Measurements from ENCODE around the gene INAVA.

The INAVA gene

GRCh38 chr1:200875416-200875815, 19.3 kb upstream of the INAVA start:
- no peak for DNase-seq (ENCODE audit: low spot score)

GRCh38 chr1:200877010-200877409, 17.7 kb upstream of the INAVA start:
- DNase-seq (ENCODE audit: low spot score): no peak

- DNase-seq (ENCODE audit: low spot score): no peak
Observed at GRCh38 chr1:200877839-200878551, 16.7 kb upstream of the INAVA start.

- no peak for DNase-seq (ENCODE audit: low spot score)
Observed at GRCh38 chr1:200880212-200880611, 14.5 kb upstream of the INAVA start.

GRCh38 chr1:200883118-200883517, 11.6 kb upstream of the INAVA start:
- no peak for DNase-seq (ENCODE audit: low spot score)

- DNase-seq (ENCODE audit: low spot score): no peak
Observed at GRCh38 chr1:200885623-200886402, 8.9 kb upstream of the INAVA start.

- DNase-seq (ENCODE audit: low spot score): no peak
Observed at GRCh38 chr1:200886594-200886993, 8.1 kb upstream of the INAVA start.

- DNase-seq (ENCODE audit: low spot score): no peak
Observed at GRCh38 chr1:200887036-200887435, 7.7 kb upstream of the INAVA start.

GRCh38 chr1:200887772-200888348, 6.8 kb upstream of the INAVA start:
- DNase-seq (ENCODE audit: low spot score): no peak

GRCh38 chr1:200888349-200888838, 6.3 kb upstream of the INAVA start:
- peak; percentile 36 for DNase-seq (ENCODE audit: low spot score)

GRCh38 chr1:200889571-200889970, 5.1 kb upstream of the INAVA start:
- no peak for DNase-seq (ENCODE audit: low spot score)

GRCh38 chr1:200890027-200890426, 4.7 kb upstream of the INAVA start:
- no peak for DNase-seq (ENCODE audit: low spot score)

GRCh38 chr1:200890818-200891773, 3.6 kb upstream of the INAVA start:
- peak; percentile 72 for DNase-seq (ENCODE audit: low spot score)

- no peak for DNase-seq (ENCODE audit: low spot score)
Observed at GRCh38 chr1:200891774-200892157, 2.9 kb upstream of the INAVA start.

GRCh38 chr1:200892546-200892945, 2.2 kb upstream of the INAVA start:
- DNase-seq (ENCODE audit: low spot score): no peak

- no peak for DNase-seq (ENCODE audit: low spot score)
Observed at GRCh38 chr1:200892958-200893357, 1.7 kb upstream of the INAVA start.

- DNase-seq (ENCODE audit: low spot score): no peak
Observed at GRCh38 chr1:200893411-200893901, 1.2 kb upstream of the INAVA start.

- DNase-seq (ENCODE audit: low spot score): no peak
Observed at GRCh38 chr1:200895443-200895789, 716 bp downstream of the INAVA start.

GRCh38 chr1:200895801-200896530, 1.3 kb downstream of the INAVA start:
- no peak for DNase-seq (ENCODE audit: low spot score)

GRCh38 chr1:200896531-200897196, 2.0 kb downstream of the INAVA start:
- no peak for DNase-seq (ENCODE audit: low spot score)

GRCh38 chr1:200897259-200897658, 2.6 kb downstream of the INAVA start:
- no peak for DNase-seq (ENCODE audit: low spot score)

Data from D341Med (cell line).